Gastrocnemius medialis (tissue), 4 donors: ENCODE measurements around the gene CARD9. TPM values are rescaled to one million over a fixed set of nuclear protein-coding genes. Genes with fewer than 3 reads are reported as not detected.

Source experiments
- ATAC-seq, 2 donors: fragments of 150-250 bp; one replicate each; pipeline ENCODE4 v1.9.1; 2016
- DNase-seq, 2 donors: peaks; one replicate each; pipeline ENCODE4 v3.0.0-alpha.2; 2019
- H3K27ac ChIP-seq, 4 donors: fragments of 200-600 bp; sonication (generic); 1 replicate in 1 of 4; 2 replicates in 3 of 4; pipeline ENCODE4 v1.5.1; 2016 to 2018; ENCODE audit warnings: mild to moderate bottlenecking in 2 of 4, moderate library complexity in 1 of 4
- H3K27me3 ChIP-seq, 3 donors: fragments of 200-600 bp; sonication (generic) in 2 of 3; 1 replicate in 1 of 3; 2 replicates in 2 of 3; pipeline versions ENCODE4 v1.5.1 to v1.6.0; 2016 to 2019; ENCODE audit warnings: mild to moderate bottlenecking in 1 of 3, moderate library complexity in 1 of 3
- H3K36me3 ChIP-seq, 2 donors: fragments of 200-600 bp; sonication (generic) in 1 of 2; one replicate each; pipeline ENCODE4 v1.5.1; 2017 to 2018
- H3K4me1 ChIP-seq, 2 donors: fragments of 200-600 bp; sonication (generic) in 1 of 2; one replicate each; pipeline ENCODE4 v1.5.1; 2016 to 2017; ENCODE audit warnings: mild to moderate bottlenecking in 2 of 2
- H3K4me3 ChIP-seq, 4 donors: fragments of 200-600 bp; sonication (generic) in 3 of 4; 1 replicate in 1 of 4; 2 replicates in 3 of 4; pipeline ENCODE4 v1.5.1; 2016 to 2019; ENCODE audit warnings: mild to moderate bottlenecking in 2 of 4
- H3K9me3 ChIP-seq, 3 donors: fragments of 200-600 bp; sonication (generic) in 2 of 3; 1 replicate in 1 of 3; 2 replicates in 2 of 3; pipeline ENCODE4 v1.5.1; 2016 to 2019
- POLR2A ChIP-seq, 2 donors: fragments of 450-650 bp; IDR thresholded peaks; one replicate each; pipeline ENCODE4 v1.6.1; 2017; ENCODE audit warnings: antibody characterized with exemption in 2 of 2, mild to moderate bottlenecking in 2 of 2, moderate library complexity in 2 of 2
- in situ Hi-C, 4 donors: fragments of 200-750 bp; cut with MboI; loops; one replicate each; pipeline versions ENCODE4 v1.15.0 to v1.8.0; 2017; ENCODE audit warnings: low sequenced_read_pairs in 4 of 4
- intact Hi-C: fragments of 100-400 bp; cut with DNase I; formaldehyde crosslinking; loops from one replicate; pipeline ENCODE4 v1.15.1; 2023; ENCODE audit warnings: low total_unique reads
- total RNA-seq, 4 donors: library from RNA; depleted of rRNA; stranded (reverse); fragments of >200 nt; gene quantifications; one replicate each; pipeline versions ENCODE4 v1.1.0 to v1.2.3, GENCODE V29; 2016
- TF ChIP-seq, protein P1 (sequence below), 5 experiments: fragments of 450-650 bp in 3 of 5; fragments of 200-600 bp in 2 of 5; sonication (generic) in 2 of 5; IDR thresholded peaks in 4 of 5; conservative IDR thresholded peaks in 1 of 5; 1 replicate in 4 of 5; 2 replicates in 1 of 5; pipeline ENCODE4 v1.5.1; 2016 to 2019; ENCODE audit warnings: antibody characterized with exemption in 5 of 5, mild to moderate bottlenecking in 3 of 5, moderate library complexity in 3 of 5

Gene CARD9
- total RNA-seq, 4 donors from 2014 or later = 0.34 to 1.2 (median 0.69) TPM

DNA sequence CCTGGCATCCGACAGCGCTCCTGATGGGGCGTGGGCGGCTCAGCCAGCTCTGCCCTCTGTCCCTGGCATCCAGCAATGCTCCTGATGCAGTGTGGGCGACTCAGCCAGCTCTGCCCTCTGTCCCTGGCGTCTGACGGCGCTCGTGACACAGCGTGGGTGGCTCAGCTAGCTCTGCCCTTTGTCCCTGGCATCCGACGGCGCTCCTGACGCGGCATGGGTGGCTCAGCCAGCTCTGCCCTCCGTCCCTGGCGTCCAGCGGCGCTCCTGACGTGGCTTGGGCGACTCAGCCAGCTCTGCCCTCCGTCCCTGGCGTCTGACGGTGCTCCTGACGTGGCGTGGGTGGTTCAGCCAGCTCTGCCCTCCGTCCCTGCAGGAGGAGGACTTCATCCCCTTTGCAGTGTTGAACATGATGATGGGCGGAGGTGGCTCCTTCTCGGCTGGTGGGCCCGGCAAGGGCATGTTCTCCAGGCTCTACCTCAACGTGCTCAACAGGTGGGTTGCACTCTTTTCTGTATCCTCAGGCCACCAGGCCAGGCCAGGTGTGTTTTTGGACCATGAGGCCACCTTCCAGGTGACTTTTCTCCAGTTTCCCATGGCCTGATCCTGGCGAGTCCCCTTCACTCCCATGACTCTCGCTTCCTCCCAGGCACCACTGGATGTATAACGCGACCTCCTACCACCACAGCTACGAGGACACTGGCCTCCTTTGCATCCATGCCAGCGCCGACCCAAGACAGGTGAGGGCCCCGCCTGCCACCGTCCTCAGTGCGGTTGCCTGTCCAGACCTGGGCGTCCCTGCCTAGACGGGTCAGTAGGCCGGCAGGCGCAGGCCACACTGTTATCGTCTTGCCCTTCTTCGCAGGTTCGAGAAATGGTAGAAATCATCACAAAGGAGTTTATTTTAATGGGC lies 45.0 kb upstream of the CARD9 start:
- Histone ChIP-seq H3K4me3 (no peak overlapping the region), H3K27me3 (no peaks in the 10 kb centered on the region), H3K36me3 (peaks cover 0 to 100% of the 10 kb centered on the region in 2 donors), H3K9me3 (no peaks in the 10 kb centered on the region), H3K27ac (no peak overlapping the region), H3K4me1 (no peaks in the 10 kb centered on the region)
- ATAC-seq (no peak), DNase-seq (no peak)
- intact Hi-C loops (no loop called here), in situ Hi-C loops (no loop called here)
- TF ChIP-seq, protein P1, sequence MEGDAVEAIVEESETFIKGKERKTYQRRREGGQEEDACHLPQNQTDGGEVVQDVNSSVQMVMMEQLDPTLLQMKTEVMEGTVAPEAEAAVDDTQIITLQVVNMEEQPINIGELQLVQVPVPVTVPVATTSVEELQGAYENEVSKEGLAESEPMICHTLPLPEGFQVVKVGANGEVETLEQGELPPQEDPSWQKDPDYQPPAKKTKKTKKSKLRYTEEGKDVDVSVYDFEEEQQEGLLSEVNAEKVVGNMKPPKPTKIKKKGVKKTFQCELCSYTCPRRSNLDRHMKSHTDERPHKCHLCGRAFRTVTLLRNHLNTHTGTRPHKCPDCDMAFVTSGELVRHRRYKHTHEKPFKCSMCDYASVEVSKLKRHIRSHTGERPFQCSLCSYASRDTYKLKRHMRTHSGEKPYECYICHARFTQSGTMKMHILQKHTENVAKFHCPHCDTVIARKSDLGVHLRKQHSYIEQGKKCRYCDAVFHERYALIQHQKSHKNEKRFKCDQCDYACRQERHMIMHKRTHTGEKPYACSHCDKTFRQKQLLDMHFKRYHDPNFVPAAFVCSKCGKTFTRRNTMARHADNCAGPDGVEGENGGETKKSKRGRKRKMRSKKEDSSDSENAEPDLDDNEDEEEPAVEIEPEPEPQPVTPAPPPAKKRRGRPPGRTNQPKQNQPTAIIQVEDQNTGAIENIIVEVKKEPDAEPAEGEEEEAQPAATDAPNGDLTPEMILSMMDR (IDR thresholded peaks at IDR 0.05 in 4 of 5, conservative IDR thresholded peaks at IDR 0.05 in 1 of 5) = no peak
- TF ChIP-seq POLR2A (IDR thresholded peaks at IDR 0.05) = no peak

DNA sequence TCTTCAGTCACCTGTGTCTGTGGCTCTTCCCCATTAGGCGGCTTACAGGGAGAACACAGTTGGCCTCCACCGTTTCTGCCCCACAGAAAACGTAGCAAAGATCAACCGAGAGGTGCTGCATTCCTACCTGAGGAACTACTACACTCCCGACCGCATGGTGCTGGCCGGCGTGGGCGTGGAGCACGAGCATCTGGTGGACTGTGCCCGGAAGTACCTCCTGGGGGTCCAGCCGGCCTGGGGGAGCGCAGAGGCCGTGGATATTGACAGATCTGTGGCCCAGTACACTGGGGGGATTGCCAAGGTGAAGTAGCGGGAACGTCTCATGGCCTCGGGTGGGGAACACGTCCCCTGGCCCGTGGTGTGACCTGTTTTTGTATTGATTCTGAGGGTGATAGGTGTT lies 43.4 kb upstream of the CARD9 start:
- TF ChIP-seq, protein P1 (IDR thresholded peaks at IDR 0.05 in 4 of 5, conservative IDR thresholded peaks at IDR 0.05 in 1 of 5) = no peak
- no peak for TF ChIP-seq POLR2A (IDR thresholded peaks at IDR 0.05)
- Histone ChIP-seq H3K4me1 (peaks cover 1 to 2% of the 10 kb centered on the region in 2 donors), H3K27me3 (no peaks in the 10 kb centered on the region), H3K36me3 (peaks cover 0 to 100% of the 10 kb centered on the region in 2 donors), H3K27ac (no peak overlapping the region), H3K4me3 (no peak overlapping the region), H3K9me3 (no peaks in the 10 kb centered on the region)
- in situ Hi-C loops (no loop called here), intact Hi-C loops (no loop called here)
- ATAC-seq (no peak), DNase-seq (no peak)

DNA sequence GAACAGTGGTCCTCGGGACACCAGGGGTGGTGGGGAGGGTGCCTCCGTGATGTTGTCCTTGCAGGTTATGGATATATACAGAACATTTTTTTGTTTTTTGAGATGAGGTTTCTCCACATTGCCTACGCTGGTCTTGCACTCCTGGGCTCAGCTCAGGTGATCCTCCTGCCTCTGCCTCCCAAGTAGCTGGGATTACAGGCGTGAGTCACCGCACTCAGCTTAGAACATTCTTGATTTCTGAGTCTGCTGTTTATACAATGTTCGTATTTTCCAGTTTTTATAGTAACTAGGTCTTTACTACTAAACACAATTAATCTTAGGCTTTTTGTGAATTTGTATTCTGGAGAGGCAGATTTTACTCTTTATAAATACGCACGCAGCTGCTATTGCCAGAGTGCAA lies 43.0 kb upstream of the CARD9 start:
- in situ Hi-C loops (no loop called here), intact Hi-C loops (no loop called here)
- H3K27me3 ChIP-seq = no peaks in the 10 kb centered on the region
- no peak overlapping the region for H3K27ac ChIP-seq
- DNase-seq (no peak), ATAC-seq (no peak)
- peaks cover 0 to 97% of the 10 kb centered on the region in 2 donors for H3K36me3 ChIP-seq
- H3K9me3 ChIP-seq = no peaks in the 10 kb centered on the region
- no peak overlapping the region for H3K4me3 ChIP-seq
- peaks cover 6 to 7% of the 10 kb centered on the region in 2 donors for H3K4me1 ChIP-seq
- TF ChIP-seq, protein P1 (IDR thresholded peaks at IDR 0.05 in 4 of 5, conservative IDR thresholded peaks at IDR 0.05 in 1 of 5) = no peak
- no peak for TF ChIP-seq POLR2A (IDR thresholded peaks at IDR 0.05)

DNA sequence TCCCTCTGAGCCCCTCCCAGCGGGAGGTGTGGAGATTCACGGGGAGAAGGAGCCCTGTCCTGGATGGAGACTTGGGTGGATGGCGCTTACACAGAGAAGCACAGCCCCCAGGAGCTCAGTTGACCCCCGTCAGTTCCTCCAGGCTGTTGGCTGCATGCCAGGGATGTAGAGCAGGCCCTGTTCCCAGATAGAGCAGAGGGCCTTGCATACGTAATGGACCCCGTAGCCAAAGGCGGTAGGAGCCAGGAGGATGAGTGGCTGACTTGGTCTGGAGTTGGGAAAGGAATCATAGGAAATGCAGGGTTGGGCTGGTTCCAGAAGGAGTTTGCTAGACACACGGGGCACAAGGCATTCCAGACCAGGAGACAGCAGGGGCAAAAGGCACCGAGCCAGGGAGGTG lies 39.5 kb upstream of the CARD9 start:
- H3K27ac ChIP-seq = no peak overlapping the region
- TF ChIP-seq POLR2A (IDR thresholded peaks at IDR 0.05) = no peak
- TF ChIP-seq, protein P1 (IDR thresholded peaks at IDR 0.05 in 4 of 5, conservative IDR thresholded peaks at IDR 0.05 in 1 of 5) = no peak
- no peak overlapping the region for H3K4me3 ChIP-seq
- H3K9me3 ChIP-seq = no peaks in the 10 kb centered on the region
- ATAC-seq (no peak), DNase-seq (no peak)
- intact Hi-C loops = no loop called here
- in situ Hi-C loops = no loop called here
- peaks cover 0 to 63% of the 10 kb centered on the region in 2 donors for H3K36me3 ChIP-seq
- no peaks in the 10 kb centered on the region for H3K27me3 ChIP-seq
- H3K4me1 ChIP-seq = peaks cover 16 to 25% of the 10 kb centered on the region in 2 donors
